HCT116 (cell line): ENCODE data around the gene PDE6H.
A peak's percentile ranks its signal among the peaks of the same experiment; 100 is the strongest.

ENCODE experiments used
- CEBPB ChIP-seq: IDR thresholded peaks from 2 replicates; pipeline ENCODE4 v1.6.1; 2012; ENCODE audit warnings: low read depth
- EZH2 ChIP-seq: fragments of 200-600 bp; sonication (generic); IDR thresholded peaks from 2 replicates; pipeline ENCODE4 v1.6.1; 2017; ENCODE audit warnings: antibody characterized with exemption, mixed run types
- EZH2phosphoT487 ChIP-seq: fragments of 200-600 bp; IDR thresholded peaks from 2 replicates; pipeline ENCODE4 v1.6.1; 2018; ENCODE audit warnings: antibody characterized with exemption, borderline replicate concordance
- FOSL1 ChIP-seq: IDR thresholded peaks from 2 replicates; pipeline ENCODE4 v1.6.1; 2012; ENCODE audit warnings: low read depth
- JUND ChIP-seq: IDR thresholded peaks from 2 replicates; pipeline ENCODE4 v1.6.1; 2012
- POLR2A ChIP-seq: IDR thresholded peaks from 2 replicates; pipeline ENCODE4 v1.7.0; 2011; ENCODE audit warnings: borderline replicate concordance; ENCODE audit not compliant: insufficient read depth, insufficient read length; ENCODE audit errors: extremely low read depth
- POLR2AphosphoS5 ChIP-seq: IDR thresholded peaks from 2 replicates; pipeline ENCODE4 v1.6.1; 2011; ENCODE audit warnings: mild to moderate bottlenecking, low read depth, low read length, moderate library complexity
- RAD21 ChIP-seq: IDR thresholded peaks from 2 replicates; pipeline ENCODE4 v1.6.1; 2012; ENCODE audit warnings: low read depth, mild to moderate bottlenecking
- SIN3A ChIP-seq: IDR thresholded peaks from 2 replicates; pipeline ENCODE4 v1.6.1; 2012; ENCODE audit warnings: low read depth
- SRF ChIP-seq: IDR thresholded peaks from 2 replicates; pipeline ENCODE4 v1.6.1; 2012; ENCODE audit warnings: low read depth
- ZNF274 ChIP-seq: fragments of 200-500 bp; sonication (Bioruptor generic); IDR thresholded peaks from 2 replicates; pipeline ENCODE4 v1.6.1; 2014; ENCODE audit warnings: mild to moderate bottlenecking, low read depth, low read length, inconsistent platforms
- TF ChIP-seq, protein P1 (sequence below): IDR thresholded peaks from 2 replicates; pipeline ENCODE4 v1.6.1; 2012
- TF ChIP-seq, protein P2 (sequence below), 3 experiments: fragments of 200-600 bp in 1 of 3; sonication (generic) in 1 of 3; IDR thresholded peaks in 2 of 3; conservative IDR thresholded peaks in 1 of 3; 2 replicates each; pipeline ENCODE4 v1.5.1; 2012 to 2017; ENCODE audit warnings: low read depth in 2 of 3, low read length in 2 of 3, antibody characterized with exemption in 1 of 3, borderline replicate concordance in 1 of 3, control low read depth in 1 of 3, mild to moderate bottlenecking in 1 of 3, mixed read lengths in 1 of 3, mixed run types in 1 of 3, moderate library complexity in 1 of 3; ENCODE audit not compliant: insufficient read depth in 1 of 3
- TF ChIP-seq, protein P3 (sequence below): IDR thresholded peaks from 2 replicates; pipeline ENCODE4 v1.6.1; 2011; ENCODE audit warnings: mild to moderate bottlenecking, low read length, moderate library complexity; ENCODE audit not compliant: insufficient replicate concordance; ENCODE audit errors: extremely low read depth

DNA sequence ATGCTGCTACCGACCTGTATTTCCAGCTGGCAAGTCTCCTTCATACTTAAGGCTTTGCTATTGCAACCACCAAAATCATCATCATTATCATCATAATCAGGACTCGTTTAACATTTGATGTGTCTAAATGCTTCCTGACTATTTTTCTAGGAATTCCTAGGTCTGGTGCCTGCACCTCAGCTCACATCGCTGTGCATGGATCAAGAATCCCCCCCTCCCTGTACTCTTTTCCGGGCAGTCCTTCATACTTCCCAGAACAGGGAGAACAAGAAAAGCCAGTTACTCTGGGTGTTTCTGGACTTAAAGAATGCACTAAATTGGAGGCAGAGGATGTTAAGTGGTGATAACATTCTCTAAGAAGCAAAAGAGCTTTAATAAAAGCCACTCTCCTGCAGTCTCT lies 43.9 kb upstream of the PDE6H start:
- TF ChIP-seq POLR2A (no peak), CEBPB (no peak), EZH2 (no peak), SIN3A (no peak), POLR2AphosphoS5 (no peak), EZH2phosphoT487 (no peak), ZNF274 (no peak), FOSL1 (no peak), JUND (peak; percentile 51; the same call in 1 of the 2 replicates), SRF (no peak), RAD21 (0 out of 2 replicates have a peak, but pooled peaks have one; percentile 1)
- TF ChIP-seq, protein P1, sequence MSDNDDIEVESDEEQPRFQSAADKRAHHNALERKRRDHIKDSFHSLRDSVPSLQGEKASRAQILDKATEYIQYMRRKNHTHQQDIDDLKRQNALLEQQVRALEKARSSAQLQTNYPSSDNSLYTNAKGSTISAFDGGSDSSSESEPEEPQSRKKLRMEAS, result peak; percentile 29; the same call in 1 of the 2 replicates
- TF ChIP-seq, protein P2, sequence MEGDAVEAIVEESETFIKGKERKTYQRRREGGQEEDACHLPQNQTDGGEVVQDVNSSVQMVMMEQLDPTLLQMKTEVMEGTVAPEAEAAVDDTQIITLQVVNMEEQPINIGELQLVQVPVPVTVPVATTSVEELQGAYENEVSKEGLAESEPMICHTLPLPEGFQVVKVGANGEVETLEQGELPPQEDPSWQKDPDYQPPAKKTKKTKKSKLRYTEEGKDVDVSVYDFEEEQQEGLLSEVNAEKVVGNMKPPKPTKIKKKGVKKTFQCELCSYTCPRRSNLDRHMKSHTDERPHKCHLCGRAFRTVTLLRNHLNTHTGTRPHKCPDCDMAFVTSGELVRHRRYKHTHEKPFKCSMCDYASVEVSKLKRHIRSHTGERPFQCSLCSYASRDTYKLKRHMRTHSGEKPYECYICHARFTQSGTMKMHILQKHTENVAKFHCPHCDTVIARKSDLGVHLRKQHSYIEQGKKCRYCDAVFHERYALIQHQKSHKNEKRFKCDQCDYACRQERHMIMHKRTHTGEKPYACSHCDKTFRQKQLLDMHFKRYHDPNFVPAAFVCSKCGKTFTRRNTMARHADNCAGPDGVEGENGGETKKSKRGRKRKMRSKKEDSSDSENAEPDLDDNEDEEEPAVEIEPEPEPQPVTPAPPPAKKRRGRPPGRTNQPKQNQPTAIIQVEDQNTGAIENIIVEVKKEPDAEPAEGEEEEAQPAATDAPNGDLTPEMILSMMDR (IDR thresholded peaks at IDR 0.05 in 2 of 3, conservative IDR thresholded peaks at IDR 0.05 in 1 of 3; ENCODE audit: borderline replicate concordance in 1 of 3, insufficient read depth in 1 of 3, low read depth in 2 of 3, low read length in 2 of 3), result no peak
- TF ChIP-seq, protein P3, sequence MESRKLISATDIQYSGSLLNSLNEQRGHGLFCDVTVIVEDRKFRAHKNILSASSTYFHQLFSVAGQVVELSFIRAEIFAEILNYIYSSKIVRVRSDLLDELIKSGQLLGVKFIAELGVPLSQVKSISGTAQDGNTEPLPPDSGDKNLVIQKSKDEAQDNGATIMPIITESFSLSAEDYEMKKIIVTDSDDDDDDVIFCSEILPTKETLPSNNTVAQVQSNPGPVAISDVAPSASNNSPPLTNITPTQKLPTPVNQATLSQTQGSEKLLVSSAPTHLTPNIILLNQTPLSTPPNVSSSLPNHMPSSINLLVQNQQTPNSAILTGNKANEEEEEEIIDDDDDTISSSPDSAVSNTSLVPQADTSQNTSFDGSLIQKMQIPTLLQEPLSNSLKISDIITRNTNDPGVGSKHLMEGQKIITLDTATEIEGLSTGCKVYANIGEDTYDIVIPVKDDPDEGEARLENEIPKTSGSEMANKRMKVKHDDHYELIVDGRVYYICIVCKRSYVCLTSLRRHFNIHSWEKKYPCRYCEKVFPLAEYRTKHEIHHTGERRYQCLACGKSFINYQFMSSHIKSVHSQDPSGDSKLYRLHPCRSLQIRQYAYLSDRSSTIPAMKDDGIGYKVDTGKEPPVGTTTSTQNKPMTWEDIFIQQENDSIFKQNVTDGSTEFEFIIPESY, result no peak
